Keratinocyte (primary cell): ENCODE data around the gene AP1S3.

ENCODE experiments used
- CTCF ChIP-seq, 3 experiments: IDR thresholded peaks in 1 of 3; conservative IDR thresholded peaks in 1 of 3; optimal IDR thresholded peaks in 1 of 3; 2 replicates in 2 of 3; 3 replicates in 1 of 3; pipeline versions ENCODE3 to v1.5.1; 2011; ENCODE audit warnings: low read length in 3 of 3, mild to moderate bottlenecking in 3 of 3, moderate library complexity in 2 of 3, control low read depth in 1 of 3, inconsistent platforms in 1 of 3; ENCODE audit not compliant: insufficient read depth in 2 of 3; ENCODE audit errors: extremely low read depth in 1 of 3
- EZH2 ChIP-seq: IDR thresholded peaks from one replicate; pipeline ENCODE4 v1.6.1; 2012; ENCODE audit warnings: inconsistent platforms, mild to moderate bottlenecking, low read length, moderate library complexity

GRCh38 chr2:223822818-223823217, 14.6 kb downstream of the AP1S3 start:
- TF ChIP-seq CTCF (optimal IDR thresholded peaks at IDR 0.05 in 1 of 3, IDR thresholded peaks at IDR 0.05 in 1 of 3, conservative IDR thresholded peaks at IDR 0.05 in 1 of 3; ENCODE audit: extremely low read depth in 1 of 3, insufficient read depth in 2 of 3, low read length in 3 of 3) (no peak), EZH2 (no peak)
